VCaP (cell line): ENCODE data around the gene PEX7.

Experiments
- H3K27ac ChIP-seq: fragments of 450-650 bp; 2 replicates; pipeline ENCODE4 v1.5.1; 2017
- CTCF ChIP-seq: fragments of 450-650 bp; conservative IDR thresholded peaks from 2 replicates; pipeline ENCODE4 v1.5.1; 2017; ENCODE audit warnings: mild to moderate bottlenecking, moderate library complexity

The PEX7 gene

GRCh38 chr6:136792095-136792409, 30.3 kb upstream of the PEX7 start:
- no peak for TF ChIP-seq CTCF
- peak overlapping the region; percentile 98 for H3K27ac ChIP-seq

GRCh38 chr6:136792410-136793262, 29.8 kb upstream of the PEX7 start, which contains the start of gene MAP3K5:
Gene MAP3K5, minus strand, starts transcription at chr6:136792477. Its CDS starts 320 bp downstream, at chr6:136792157.
- H3K27ac ChIP-seq: peak within 1 kb of the TSS; percentile 98
- peak; percentile 81 for TF ChIP-seq CTCF

GRCh38 chr6:136793363-136793762, 29.0 kb upstream of the PEX7 start:
- H3K27ac ChIP-seq: peak overlapping the region; percentile 98
- no peak for TF ChIP-seq CTCF

GRCh38 chr6:136795386-136795785, 27.0 kb upstream of the PEX7 start:
- H3K27ac ChIP-seq: no peak overlapping the region
- TF ChIP-seq CTCF: no peak

- TF ChIP-seq CTCF: no peak
- no peak overlapping the region for H3K27ac ChIP-seq
These were observed 26.4 kb upstream of the PEX7 start for GRCh38 chr6:136795996-136796395.

- no peak for TF ChIP-seq CTCF
- no peak overlapping the region for H3K27ac ChIP-seq
These were observed 24.3 kb upstream of the PEX7 start for GRCh38 chr6:136798044-136798443.

GRCh38 chr6:136801581-136801980, 20.8 kb upstream of the PEX7 start:
- no peak overlapping the region for H3K27ac ChIP-seq
- TF ChIP-seq CTCF: no peak
